Prostate gland (tissue), 2 donors: ENCODE measurements around the gene ZHX3. TPM values are rescaled to one million over a fixed set of nuclear protein-coding genes. Genes with fewer than 3 reads are reported as not detected.

Experiments used
- DNase-seq: peaks from one replicate; pipeline ENCODE4 v3.0.0-alpha.2; 2019; ENCODE audit warnings: low spot score
- H3K27ac ChIP-seq, 2 donors: fragments of 200-600 bp; sonication (generic); 2 replicates each; pipeline ENCODE4 v1.5.1; 2017 to 2019
- H3K27me3 ChIP-seq: fragments of 200-600 bp; sonication (generic); replicated peaks from 2 replicates; pipeline ENCODE4 v1.5.1; 2019; ENCODE audit not compliant: insufficient read depth
- H3K36me3 ChIP-seq, 2 donors: fragments of 200-600 bp; sonication (generic); 1 replicate in 1 of 2; 2 replicates in 1 of 2; pipeline versions ENCODE4 v1.5.1 to v1.8.1; 2017 to 2019
- H3K4me1 ChIP-seq: fragments of 200-600 bp; sonication (generic); replicated peaks from 2 replicates; pipeline ENCODE4 v1.5.1; 2019
- H3K4me3 ChIP-seq, 2 donors: fragments of 200-600 bp; sonication (generic); 2 replicates each; pipeline ENCODE4 v1.5.1; 2017 to 2019
- H3K9me3 ChIP-seq: fragments of 200-600 bp; sonication (generic); 2 replicates; pipeline ENCODE4 v1.5.1; 2017
- POLR2A ChIP-seq: fragments of 450-650 bp; IDR thresholded peaks from one replicate; pipeline ENCODE4 v1.6.1; 2016; ENCODE audit warnings: antibody characterized with exemption, mild to moderate bottlenecking
- POLR2AphosphoS5 ChIP-seq: sonication (generic); formaldehyde crosslinking; IDR thresholded peaks from one replicate; pipeline ENCODE4 v1.6.1; 2017; ENCODE audit warnings: antibody characterized with exemption
- WGBS: methylation state at CpG from one replicate; pipeline ENCODE4 v1.1.5; 2018; 5-methylcytosine and 5-hydroxymethylcytosine counted together
- intact Hi-C: fragments of 100-400 bp; cut with DNase I; formaldehyde crosslinking; loops from one replicate; pipeline ENCODE4 v1.14.2; 2022
- total RNA-seq, 2 donors: library from RNA; depleted of rRNA; stranded (reverse); fragments of >200 nt; gene quantifications; one replicate each; pipeline ENCODE4 v1.1.0, GENCODE V29; 2016
- TF ChIP-seq, protein P1 (sequence below), 4 experiments: fragments of 200-600 bp in 2 of 4; fragments of 450-650 bp in 2 of 4; sonication (generic) in 2 of 4; IDR thresholded peaks; 1 replicate in 3 of 4; 2 replicates in 1 of 4; pipeline ENCODE4 v1.5.1; 2016 to 2019; ENCODE audit warnings: antibody characterized with exemption in 4 of 4, mild to moderate bottlenecking in 2 of 4, moderate library complexity in 2 of 4

ZHX3 gene
- total RNA-seq, 2 donors from 2014 or later: 24.9 to 42.6 TPM

- DNase-seq: no peak
- TF ChIP-seq POLR2AphosphoS5: no peak
- TF ChIP-seq, protein P1, sequence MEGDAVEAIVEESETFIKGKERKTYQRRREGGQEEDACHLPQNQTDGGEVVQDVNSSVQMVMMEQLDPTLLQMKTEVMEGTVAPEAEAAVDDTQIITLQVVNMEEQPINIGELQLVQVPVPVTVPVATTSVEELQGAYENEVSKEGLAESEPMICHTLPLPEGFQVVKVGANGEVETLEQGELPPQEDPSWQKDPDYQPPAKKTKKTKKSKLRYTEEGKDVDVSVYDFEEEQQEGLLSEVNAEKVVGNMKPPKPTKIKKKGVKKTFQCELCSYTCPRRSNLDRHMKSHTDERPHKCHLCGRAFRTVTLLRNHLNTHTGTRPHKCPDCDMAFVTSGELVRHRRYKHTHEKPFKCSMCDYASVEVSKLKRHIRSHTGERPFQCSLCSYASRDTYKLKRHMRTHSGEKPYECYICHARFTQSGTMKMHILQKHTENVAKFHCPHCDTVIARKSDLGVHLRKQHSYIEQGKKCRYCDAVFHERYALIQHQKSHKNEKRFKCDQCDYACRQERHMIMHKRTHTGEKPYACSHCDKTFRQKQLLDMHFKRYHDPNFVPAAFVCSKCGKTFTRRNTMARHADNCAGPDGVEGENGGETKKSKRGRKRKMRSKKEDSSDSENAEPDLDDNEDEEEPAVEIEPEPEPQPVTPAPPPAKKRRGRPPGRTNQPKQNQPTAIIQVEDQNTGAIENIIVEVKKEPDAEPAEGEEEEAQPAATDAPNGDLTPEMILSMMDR (IDR thresholded peaks at IDR 0.05): no peak
- TF ChIP-seq POLR2A: no peak
- no peak overlapping the region for H3K4me3 ChIP-seq
- H3K4me1 ChIP-seq: no peaks in the 10 kb centered on the region
- H3K9me3 ChIP-seq: no peaks in the 10 kb centered on the region
- no peaks in the 10 kb centered on the region for H3K27me3 ChIP-seq
- intact Hi-C loops: no loop called here
- WGBS: 50% methylated on average over 2 of the region's 2 CpGs
- peak overlapping the region in 1 of 2 donors; percentile 24 for H3K27ac ChIP-seq
- no peaks in the 10 kb centered on the region for H3K36me3 ChIP-seq
Observed at GRCh38 chr20:41293269-41294037, 24.1 kb downstream of the ZHX3 start.

DNA sequence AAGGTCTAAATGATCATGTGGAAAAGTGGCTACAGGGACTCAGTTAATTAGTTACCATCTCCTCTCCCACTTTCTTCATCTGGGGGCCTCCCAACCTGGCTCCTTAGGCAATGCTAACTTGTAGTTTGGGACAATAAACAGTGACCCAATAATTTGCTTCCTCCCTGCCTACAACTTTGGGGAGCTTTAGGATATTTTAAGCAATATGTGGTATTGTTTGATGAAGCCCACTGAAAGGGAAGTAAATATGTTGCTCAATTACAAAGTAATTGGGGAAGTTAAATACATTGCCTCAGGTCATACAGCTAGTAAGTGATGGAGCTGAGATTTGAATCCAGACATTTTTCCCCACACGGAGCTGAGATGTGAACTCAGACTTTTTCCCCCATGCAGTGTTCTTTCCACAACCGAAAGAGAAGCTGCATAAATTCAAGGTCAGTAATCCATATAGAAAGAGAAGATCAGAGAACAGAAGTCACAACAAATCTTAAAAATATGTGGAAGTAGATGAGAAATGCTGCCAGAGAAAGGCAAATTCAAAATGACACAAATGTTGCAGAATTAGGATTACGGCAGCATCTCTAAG, 26.6 kb downstream of the ZHX3 start:
- 64% methylated on average over 3 of the region's 3 CpGs for WGBS
- no peak overlapping the region for H3K4me3 ChIP-seq
- intact Hi-C loops: no loop called here
- no peak for DNase-seq
- H3K27me3 ChIP-seq: no peaks in the 10 kb centered on the region
- no peaks in the 10 kb centered on the region for H3K36me3 ChIP-seq
- no peak overlapping the region for H3K27ac ChIP-seq
- H3K4me1 ChIP-seq: no peaks in the 10 kb centered on the region
- TF ChIP-seq, protein P1 (IDR thresholded peaks at IDR 0.05): no peak
- TF ChIP-seq POLR2AphosphoS5: no peak
- TF ChIP-seq POLR2A: no peak
- H3K9me3 ChIP-seq: no peaks in the 10 kb centered on the region

DNA sequence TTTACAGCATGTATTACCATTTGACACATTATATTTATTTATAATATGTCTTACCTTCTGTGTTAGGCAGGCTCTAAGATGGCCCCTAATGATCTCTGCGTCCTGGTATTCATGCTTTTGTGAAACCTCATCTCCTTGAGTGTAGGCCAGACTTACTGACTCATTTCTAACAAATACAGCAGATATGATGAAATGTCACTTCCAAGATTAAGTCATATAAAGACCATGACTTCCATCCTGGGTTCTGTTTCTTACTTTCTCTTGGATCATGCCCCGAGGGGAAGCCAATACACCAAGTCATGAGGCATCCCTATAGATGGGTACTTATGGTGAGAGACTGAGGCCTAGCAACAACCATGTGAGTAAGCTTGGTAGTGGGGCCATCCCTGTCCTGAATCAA, 30.2 kb downstream of the ZHX3 start:
- TF ChIP-seq, protein P1 (IDR thresholded peaks at IDR 0.05): no peak
- TF ChIP-seq POLR2A: no peak
- no peak for TF ChIP-seq POLR2AphosphoS5
- Histone ChIP-seq H3K36me3 (no peaks in the 10 kb centered on the region), H3K9me3 (no peaks in the 10 kb centered on the region), H3K4me1 (no peaks in the 10 kb centered on the region), H3K27ac (no peak overlapping the region), H3K27me3 (no peaks in the 10 kb centered on the region), H3K4me3 (no peak overlapping the region)
- WGBS: 90% methylated on average over 2 of the region's 2 CpGs
- DNase-seq: no peak
- intact Hi-C loops: no loop called here

- intact Hi-C loops: no loop called here
- no peaks in the 10 kb centered on the region for H3K9me3 ChIP-seq
- no peaks in the 10 kb centered on the region for H3K4me1 ChIP-seq
- H3K27ac ChIP-seq: no peak overlapping the region
- TF ChIP-seq, protein P1 (IDR thresholded peaks at IDR 0.05): no peak
- no peak for TF ChIP-seq POLR2AphosphoS5
- no peak for TF ChIP-seq POLR2A
- H3K27me3 ChIP-seq: no peaks in the 10 kb centered on the region
- WGBS: 97% methylated on average over 2 of the region's 2 CpGs
- no peak for DNase-seq
- no peaks in the 10 kb centered on the region for H3K36me3 ChIP-seq
- H3K4me3 ChIP-seq: no peak overlapping the region
Observed at GRCh38 chr20:41286240-41286851, 31.2 kb downstream of the ZHX3 start.
